HepG2 (cell line): ENCODE results near the gene GRHL1. TPM values are rescaled to one million over a fixed set of nuclear protein-coding genes. Genes with fewer than 3 reads are reported as not detected.

Source experiments
- CBX5 ChIP-seq: sonication (generic); formaldehyde crosslinking; IDR thresholded peaks from 2 replicates; pipeline ENCODE4 v1.4.0; 2020; ENCODE audit warnings: missing genetic modification reagents, borderline replicate concordance
- ESRRA ChIP-seq: sonication (generic); formaldehyde crosslinking; IDR thresholded peaks from 2 replicates; pipeline ENCODE4 v1.5.1; 2020; ENCODE audit warnings: mild to moderate bottlenecking, low read depth, missing genetic modification reagents
- GTF2F1 ChIP-seq: fragments of 150-350 bp; IDR thresholded peaks from 2 replicates; pipeline ENCODE4 v1.6.1; 2014; ENCODE audit warnings: low read length
- HMG20A ChIP-seq: IDR thresholded peaks from 2 replicates; pipeline ENCODE4 v1.6.1; 2016; ENCODE audit warnings: borderline replicate concordance
- MAFG ChIP-seq: sonication (generic); formaldehyde crosslinking; IDR thresholded peaks from 2 replicates; pipeline ENCODE4 v1.5.1; 2020; ENCODE audit warnings: mild to moderate bottlenecking, missing genetic modification reagents
- THYN1 ChIP-seq: sonication (generic); formaldehyde crosslinking; IDR thresholded peaks from 2 replicates; pipeline ENCODE4 v1.8.1; 2023; ENCODE audit warnings: low read depth, mild to moderate bottlenecking, moderate library complexity, missing genetic modification reagents, borderline replicate concordance
- ZC3H13 ChIP-seq: sonication (generic); formaldehyde crosslinking; IDR thresholded peaks from 2 replicates; pipeline ENCODE4 v1.8.1; 2023; ENCODE audit warnings: mild to moderate bottlenecking, missing genetic modification reagents, moderate library complexity
- ZC3H4 ChIP-seq: sonication (generic); formaldehyde crosslinking; IDR thresholded peaks from 2 replicates; pipeline ENCODE4 v1.4.0; 2020; ENCODE audit warnings: missing genetic modification reagents, borderline replicate concordance
- ZNF343 ChIP-seq: sonication (generic); formaldehyde crosslinking; IDR thresholded peaks from 2 replicates; pipeline ENCODE4 v1.4.0; 2020; ENCODE audit warnings: mild to moderate bottlenecking, missing genetic modification reagents
- ZNF530 ChIP-seq: sonication (generic); formaldehyde crosslinking; IDR thresholded peaks from 2 replicates; pipeline ENCODE4 v1.5.0; 2020; ENCODE audit warnings: low read depth, mild to moderate bottlenecking, missing genetic modification reagents
- ZNF775 ChIP-seq: sonication (generic); formaldehyde crosslinking; IDR thresholded peaks from 2 replicates; pipeline ENCODE4 v1.4.0; 2020; ENCODE audit warnings: missing genetic modification reagents, mild to moderate bottlenecking, moderate library complexity, borderline replicate concordance
- polyA plus RNA-seq, 8 experiments: library from polyadenylated mRNA; depleted of rRNA in 3 of 8; stranded (reverse) in 7 of 8; unstranded in 1 of 8; fragments of >200 nt; fragmentation: Illumina TruSeq in 4 of 8; extraction: Trizol in 4 of 8; gene quantifications; 2 replicates each; pipeline versions ENCODE4 v1.2.1 to v1.2.3, GENCODE V29; 2011 to 2016; ENCODE audit warnings: low read depth in 4 of 8, missing spikeins in 1 of 8, mixed read lengths in 1 of 8; ENCODE audit not compliant: insufficient read depth in 1 of 8
- total RNA-seq, 5 experiments: library from RNA; depleted of rRNA; stranded (reverse); fragments of >200 nt; fragmentation: Illumina TruSeq; extraction: Trizol; gene quantifications; 2 replicates each; pipeline ENCODE4 v1.2.3, GENCODE V29; 2016; ENCODE audit warnings: low read depth in 1 of 5
- TF ChIP-seq, protein P1 (sequence below): sonication (generic); formaldehyde crosslinking; IDR thresholded peaks from 2 replicates; pipeline ENCODE4 v1.8.0; 2022; ENCODE audit warnings: mild to moderate bottlenecking, missing genetic modification reagents; ENCODE audit not compliant: insufficient replicate concordance
- TF ChIP-seq, protein P2 (sequence below): sonication (generic); formaldehyde crosslinking; conservative IDR thresholded peaks from 2 replicates; pipeline ENCODE4 v1.4.0; 2020; ENCODE audit warnings: missing genetic modification reagents
- TF ChIP-seq, protein P3 (sequence below): sonication (generic); formaldehyde crosslinking; conservative IDR thresholded peaks from 2 replicates; pipeline ENCODE4 v1.8.0; 2022; ENCODE audit warnings: low read depth, missing genetic modification reagents
- TF ChIP-seq, protein P4 (sequence below): sonication (generic); formaldehyde crosslinking; IDR thresholded peaks from 2 replicates; pipeline ENCODE4 v1.4.0; 2020; ENCODE audit warnings: mild to moderate bottlenecking, missing genetic modification reagents

Gene GRHL1
- total and polyA plus RNA-seq, 2 of the 13 experiments (the other 11 are each of a cell fraction or from before 2014, with no cell fraction given), result 9.3 to 12.0 TPM

DNA sequence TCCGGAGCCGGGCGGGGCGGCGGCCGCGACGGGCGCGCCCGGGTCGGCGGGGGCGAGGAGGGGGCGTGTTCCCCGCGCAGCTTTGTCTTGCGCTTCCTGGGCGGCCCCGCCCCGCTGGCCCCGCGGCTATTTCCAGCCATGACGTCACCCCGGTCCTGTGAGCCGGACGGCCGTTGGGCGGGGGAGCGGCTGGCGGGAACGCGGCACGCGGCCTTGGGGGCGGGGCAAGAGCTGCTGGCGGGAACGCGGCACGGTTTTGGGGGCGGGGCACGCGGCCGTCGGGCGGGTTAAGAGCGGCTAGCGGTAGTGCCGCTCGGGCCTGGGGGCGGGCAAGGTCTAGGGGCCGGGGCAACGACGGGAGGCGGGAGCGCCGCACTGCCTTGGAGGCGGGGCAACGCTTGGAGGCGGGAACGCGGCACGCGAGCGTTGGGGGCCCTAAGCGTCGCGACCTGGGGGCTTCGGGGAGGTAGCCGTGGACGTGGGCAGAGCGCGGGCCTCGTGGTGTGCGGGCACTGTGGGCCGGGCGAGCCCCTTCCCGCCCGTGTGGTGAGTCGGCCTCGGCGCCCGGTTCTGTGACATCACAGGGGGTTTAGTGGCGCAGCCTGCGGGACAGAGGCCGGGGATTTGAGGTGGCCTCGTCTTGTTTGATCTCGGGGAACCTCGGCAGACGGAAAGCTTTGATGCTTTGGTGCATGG lies 92.6 kb downstream of the GRHL1 start (continued):
- TF ChIP-seq, protein P1, sequence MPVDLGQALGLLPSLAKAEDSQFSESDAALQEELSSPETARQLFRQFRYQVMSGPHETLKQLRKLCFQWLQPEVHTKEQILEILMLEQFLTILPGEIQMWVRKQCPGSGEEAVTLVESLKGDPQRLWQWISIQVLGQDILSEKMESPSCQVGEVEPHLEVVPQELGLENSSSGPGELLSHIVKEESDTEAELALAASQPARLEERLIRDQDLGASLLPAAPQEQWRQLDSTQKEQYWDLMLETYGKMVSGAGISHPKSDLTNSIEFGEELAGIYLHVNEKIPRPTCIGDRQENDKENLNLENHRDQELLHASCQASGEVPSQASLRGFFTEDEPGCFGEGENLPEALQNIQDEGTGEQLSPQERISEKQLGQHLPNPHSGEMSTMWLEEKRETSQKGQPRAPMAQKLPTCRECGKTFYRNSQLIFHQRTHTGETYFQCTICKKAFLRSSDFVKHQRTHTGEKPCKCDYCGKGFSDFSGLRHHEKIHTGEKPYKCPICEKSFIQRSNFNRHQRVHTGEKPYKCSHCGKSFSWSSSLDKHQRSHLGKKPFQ, result peak; percentile 28
- TF ChIP-seq MAFG (CRISPR knock-in tag) (no peak), THYN1 (CRISPR knock-in tag) (no peak), HMG20A (no peak), CBX5 (CRISPR knock-in tag) (no peak; the same call in 1 of the 2 replicates), GTF2F1 (no peak), ZC3H13 (CRISPR knock-in tag) (peak; percentile 55; the same call in 1 of the 2 replicates), ZC3H4 (no peak), ZNF775 (CRISPR knock-in tag) (no peak), ZNF530 (CRISPR knock-in tag) (no peak), ESRRA (CRISPR knock-in tag) (no peak; the same call in 1 of the 2 replicates), ZNF343 (CRISPR knock-in tag) (no peak)
- TF ChIP-seq, protein P2, sequence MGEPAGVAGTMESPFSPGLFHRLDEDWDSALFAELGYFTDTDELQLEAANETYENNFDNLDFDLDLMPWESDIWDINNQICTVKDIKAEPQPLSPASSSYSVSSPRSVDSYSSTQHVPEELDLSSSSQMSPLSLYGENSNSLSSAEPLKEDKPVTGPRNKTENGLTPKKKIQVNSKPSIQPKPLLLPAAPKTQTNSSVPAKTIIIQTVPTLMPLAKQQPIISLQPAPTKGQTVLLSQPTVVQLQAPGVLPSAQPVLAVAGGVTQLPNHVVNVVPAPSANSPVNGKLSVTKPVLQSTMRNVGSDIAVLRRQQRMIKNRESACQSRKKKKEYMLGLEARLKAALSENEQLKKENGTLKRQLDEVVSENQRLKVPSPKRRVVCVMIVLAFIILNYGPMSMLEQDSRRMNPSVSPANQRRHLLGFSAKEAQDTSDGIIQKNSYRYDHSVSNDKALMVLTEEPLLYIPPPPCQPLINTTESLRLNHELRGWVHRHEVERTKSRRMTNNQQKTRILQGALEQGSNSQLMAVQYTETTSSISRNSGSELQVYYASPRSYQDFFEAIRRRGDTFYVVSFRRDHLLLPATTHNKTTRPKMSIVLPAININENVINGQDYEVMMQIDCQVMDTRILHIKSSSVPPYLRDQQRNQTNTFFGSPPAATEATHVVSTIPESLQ (CRISPR knock-in tag), result no peak
- TF ChIP-seq, protein P3, sequence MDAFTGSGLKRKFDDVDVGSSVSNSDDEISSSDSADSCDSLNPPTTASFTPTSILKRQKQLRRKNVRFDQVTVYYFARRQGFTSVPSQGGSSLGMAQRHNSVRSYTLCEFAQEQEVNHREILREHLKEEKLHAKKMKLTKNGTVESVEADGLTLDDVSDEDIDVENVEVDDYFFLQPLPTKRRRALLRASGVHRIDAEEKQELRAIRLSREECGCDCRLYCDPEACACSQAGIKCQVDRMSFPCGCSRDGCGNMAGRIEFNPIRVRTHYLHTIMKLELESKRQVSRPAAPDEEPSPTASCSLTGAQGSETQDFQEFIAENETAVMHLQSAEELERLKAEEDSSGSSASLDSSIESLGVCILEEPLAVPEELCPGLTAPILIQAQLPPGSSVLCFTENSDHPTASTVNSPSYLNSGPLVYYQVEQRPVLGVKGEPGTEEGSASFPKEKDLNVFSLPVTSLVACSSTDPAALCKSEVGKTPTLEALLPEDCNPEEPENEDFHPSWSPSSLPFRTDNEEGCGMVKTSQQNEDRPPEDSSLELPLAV (CRISPR knock-in tag), result peak; percentile 86; the same call in 1 of the 2 replicates
- TF ChIP-seq, protein P4, sequence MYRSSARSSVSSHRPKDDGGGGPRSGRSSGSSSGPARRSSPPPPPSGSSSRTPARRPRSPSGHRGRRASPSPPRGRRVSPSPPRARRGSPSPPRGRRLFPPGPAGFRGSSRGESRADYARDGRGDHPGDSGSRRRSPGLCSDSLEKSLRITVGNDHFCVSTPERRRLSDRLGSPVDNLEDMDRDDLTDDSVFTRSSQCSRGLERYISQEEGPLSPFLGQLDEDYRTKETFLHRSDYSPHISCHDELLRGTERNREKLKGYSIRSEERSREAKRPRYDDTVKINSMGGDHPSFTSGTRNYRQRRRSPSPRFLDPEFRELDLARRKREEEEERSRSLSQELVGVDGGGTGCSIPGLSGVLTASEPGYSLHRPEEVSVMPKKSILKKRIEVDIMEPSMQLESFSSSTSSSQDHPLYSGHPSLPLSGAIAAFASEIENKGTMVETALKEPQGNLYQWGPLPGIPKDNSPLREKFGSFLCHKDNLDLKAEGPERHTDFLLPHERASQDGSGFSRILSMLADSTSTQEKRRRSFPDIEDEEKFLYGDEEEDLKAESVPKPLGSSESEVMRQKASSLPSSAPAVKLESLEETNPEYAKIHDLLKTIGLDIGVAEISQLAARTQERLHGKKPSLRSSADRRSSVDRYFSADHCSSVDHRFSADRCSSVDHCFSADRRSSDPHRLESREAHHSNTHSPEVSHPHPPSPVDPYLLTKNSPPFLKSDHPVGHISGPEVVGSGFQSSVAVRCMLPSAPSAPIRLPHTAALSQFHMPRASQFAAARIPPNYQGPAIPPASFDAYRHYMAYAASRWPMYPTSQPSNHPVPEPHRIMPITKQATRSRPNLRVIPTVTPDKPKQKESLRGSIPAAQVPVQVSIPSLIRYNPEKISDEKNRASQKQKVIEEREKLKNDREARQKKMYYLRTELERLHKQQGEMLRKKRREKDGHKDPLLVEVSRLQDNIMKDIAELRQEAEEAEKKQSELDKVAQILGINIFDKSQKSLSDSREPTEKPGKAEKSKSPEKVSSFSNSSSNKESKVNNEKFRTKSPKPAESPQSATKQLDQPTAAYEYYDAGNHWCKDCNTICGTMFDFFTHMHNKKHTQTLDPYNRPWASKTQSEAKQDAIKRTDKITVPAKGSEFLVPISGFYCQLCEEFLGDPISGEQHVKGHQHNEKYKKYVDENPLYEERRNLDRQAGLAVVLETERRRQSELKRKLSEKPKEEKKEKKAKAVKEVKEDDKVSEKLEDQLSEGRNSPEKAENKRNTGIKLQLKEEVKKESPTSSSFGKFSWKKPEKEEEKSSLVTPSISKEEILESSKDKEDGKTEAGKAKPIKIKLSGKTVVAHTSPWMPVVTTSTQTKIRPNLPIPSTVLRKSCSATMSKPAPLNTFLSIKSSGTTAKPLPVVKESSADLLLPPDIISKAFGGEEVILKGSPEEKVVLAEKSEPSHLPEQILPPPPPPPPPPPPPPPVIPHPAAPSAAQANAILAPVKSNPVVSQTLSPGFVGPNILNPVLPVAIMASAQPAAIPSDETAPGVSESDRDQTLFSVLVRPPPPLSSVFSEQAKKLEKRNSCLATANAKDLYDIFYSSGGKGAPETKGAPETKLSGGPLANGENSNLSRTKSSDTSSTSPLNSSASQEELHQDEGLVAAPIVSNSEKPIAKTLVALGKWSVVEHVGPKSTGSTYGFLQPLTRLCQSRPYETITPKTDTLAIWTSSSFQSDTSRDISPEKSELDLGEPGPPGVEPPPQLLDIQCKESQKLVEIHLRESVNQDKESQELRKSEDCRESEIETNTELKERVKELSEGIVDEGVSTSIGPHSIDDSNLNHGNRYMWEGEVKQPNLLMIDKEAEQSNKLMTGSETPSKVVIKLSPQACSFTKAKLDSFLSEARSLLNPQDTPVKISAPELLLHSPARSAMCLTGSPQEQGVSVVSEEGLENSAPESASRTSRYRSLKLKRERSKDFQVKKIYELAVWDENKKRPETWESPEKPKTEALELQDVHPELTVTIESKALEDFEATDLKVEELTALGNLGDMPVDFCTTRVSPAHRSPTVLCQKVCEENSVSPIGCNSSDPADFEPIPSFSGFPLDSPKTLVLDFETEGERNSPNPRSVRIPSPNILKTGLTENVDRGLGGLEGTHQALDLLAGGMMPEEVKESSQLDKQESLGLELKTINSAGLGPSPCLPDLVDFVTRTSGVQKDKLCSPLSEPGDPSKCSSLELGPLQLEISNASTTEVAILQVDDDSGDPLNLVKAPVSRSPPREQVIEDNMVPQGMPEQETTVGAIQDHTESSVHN (CRISPR knock-in tag), result 0 out of 2 replicates have a peak, but pooled peaks have one; percentile 41
